H7 (cell line): ENCODE results near the gene STEAP3. TPM values are rescaled to one million over a fixed set of nuclear protein-coding genes. Genes with fewer than 3 reads are reported as not detected.

Experiments
- DNase-seq: peaks from one replicate; pipeline ENCODE4 v3.0.0; 2012
- H3K27me3 ChIP-seq: 2 replicates; pipeline ENCODE4 v1.6.0; 2011; ENCODE audit warnings: mild to moderate bottlenecking, low read length; ENCODE audit not compliant: control insufficient read depth, insufficient read depth
- H3K36me3 ChIP-seq: replicated peaks from 2 replicates; pipeline ENCODE4 v1.5.1; 2011; ENCODE audit warnings: low read length; ENCODE audit not compliant: control insufficient read depth, insufficient read depth
- H3K4me3 ChIP-seq: 2 replicates; pipeline ENCODE4 v1.5.1; 2011; ENCODE audit warnings: low read depth, mild to moderate bottlenecking, control low read depth, low read length, moderate library complexity; ENCODE audit not compliant: insufficient read depth
- total RNA-seq: library from RNA; depleted of rRNA; stranded (reverse); fragments of >200 nt; shearing (Covaris generic); gene quantifications from 2 replicates; pipeline ENCODE4 v1.2.3, GENCODE V29; 2014

The STEAP3 gene
- total RNA-seq, 1 experiment from 2014 or later, result 16.0 TPM

DNA sequence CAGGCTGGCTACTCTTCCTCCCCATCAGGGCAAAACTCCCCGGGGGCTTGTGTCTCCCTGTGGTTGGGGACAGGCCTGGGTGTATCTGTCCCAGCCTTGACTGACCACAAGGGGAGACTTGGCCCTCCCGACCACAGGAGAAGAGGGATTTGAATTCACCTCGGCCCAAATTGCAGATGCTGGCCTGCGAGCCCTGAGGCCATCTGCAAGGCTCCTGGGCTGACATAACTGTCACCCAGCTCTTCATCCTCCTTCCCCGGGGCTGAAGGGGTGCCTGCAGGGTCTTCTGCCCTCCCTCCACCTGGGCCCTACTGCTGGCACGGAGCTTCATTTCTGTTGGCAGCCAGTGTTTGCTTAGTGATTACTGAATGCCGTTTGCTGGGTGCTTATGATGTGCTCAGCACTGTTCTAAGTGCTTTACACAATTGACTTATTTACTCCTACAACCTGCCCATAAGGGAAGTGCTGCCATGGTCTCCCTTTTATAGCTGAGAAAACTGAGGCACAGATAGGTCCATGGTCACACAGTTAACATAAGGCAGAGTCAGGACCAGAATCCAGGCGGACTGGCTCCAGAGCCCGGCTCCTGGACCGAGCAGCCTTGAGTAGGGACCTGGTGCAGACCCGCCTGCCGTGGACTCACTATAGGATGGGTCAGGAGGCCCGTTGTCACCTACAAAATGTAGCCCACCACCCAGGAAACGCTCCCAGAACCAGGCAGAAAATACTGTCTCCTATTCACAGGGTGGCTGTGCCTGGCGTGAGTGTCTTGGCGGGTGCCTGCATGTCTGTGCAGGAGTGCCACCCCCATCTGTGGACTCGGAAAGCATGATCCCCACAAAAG lies 18.9 kb downstream of the STEAP3 start:
- no peak for DNase-seq

DNA sequence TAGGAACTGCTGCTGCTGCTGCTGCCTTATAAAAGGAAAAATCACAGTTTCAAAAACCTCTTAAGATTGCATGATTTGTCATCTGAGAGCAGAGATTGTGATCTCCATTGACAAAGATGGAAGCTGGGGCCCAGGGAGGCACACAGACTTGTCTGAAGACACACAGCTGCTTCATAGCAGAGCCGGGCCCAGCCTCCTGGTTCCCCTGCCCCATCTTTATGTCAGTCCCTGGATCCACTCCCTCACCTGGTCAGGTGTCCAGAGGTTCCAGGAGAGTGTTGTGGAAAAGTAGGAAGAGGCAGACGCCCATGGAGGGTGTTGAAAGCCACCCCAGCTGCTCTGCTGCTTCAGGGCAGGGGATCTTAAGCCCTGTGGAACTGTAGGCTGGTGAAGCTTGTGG lies 20.0 kb downstream of the STEAP3 start:
- DNase-seq, result no peak
- Histone ChIP-seq H3K4me3 (no peak overlapping the region), H3K36me3 (peaks cover 3% of the 10 kb centered on the region), H3K27me3 (no peaks in the 10 kb centered on the region)

More for the DNA sequence above, 18.9 kb downstream of the STEAP3 start:
- H3K36me3 ChIP-seq, result peaks cover 3% of the 10 kb centered on the region; the same call in 1 of the 2 replicates
- no peaks in the 10 kb centered on the region for H3K27me3 ChIP-seq
- no peak overlapping the region for H3K4me3 ChIP-seq

DNA sequence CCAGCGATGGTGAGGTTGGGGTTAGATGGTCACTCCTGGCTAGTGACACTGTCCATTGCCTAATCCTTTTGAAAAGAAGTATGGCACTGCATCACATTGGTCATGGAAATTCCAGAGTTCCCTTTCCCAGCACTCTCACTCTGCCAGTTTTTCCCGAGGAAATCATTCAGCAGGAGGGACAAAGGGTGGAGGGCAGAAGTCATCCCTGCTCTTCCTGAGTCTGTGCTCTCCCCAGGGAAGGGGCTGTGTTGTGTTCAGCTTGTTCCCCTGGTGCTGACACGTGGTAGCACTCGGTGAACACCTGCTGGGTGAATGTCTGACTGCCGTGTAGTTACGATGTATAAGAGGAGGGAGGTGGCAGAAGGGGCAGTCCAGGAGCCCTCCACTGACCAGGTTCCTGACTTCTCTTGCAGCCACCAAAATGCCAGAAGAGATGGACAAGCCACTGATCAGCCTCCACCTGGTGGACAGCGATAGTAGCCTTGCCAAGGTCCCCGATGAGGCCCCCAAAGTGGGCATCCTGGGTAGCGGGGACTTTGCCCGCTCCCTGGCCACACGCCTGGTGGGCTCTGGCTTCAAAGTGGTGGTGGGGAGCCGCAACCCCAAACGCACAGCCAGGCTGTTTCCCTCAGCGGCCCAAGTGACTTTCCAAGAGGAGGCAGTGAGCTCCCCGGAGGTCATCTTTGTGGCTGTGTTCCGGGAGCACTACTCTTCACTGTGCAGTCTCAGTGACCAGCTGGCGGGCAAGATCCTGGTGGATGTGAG lies 21.6 kb downstream of the STEAP3 start:
- Histone ChIP-seq H3K36me3 (peaks cover 3% of the 10 kb centered on the region), H3K4me3 (no peak overlapping the region), H3K27me3 (no peaks in the 10 kb centered on the region)
- peak; percentile 20 for DNase-seq

DNA sequence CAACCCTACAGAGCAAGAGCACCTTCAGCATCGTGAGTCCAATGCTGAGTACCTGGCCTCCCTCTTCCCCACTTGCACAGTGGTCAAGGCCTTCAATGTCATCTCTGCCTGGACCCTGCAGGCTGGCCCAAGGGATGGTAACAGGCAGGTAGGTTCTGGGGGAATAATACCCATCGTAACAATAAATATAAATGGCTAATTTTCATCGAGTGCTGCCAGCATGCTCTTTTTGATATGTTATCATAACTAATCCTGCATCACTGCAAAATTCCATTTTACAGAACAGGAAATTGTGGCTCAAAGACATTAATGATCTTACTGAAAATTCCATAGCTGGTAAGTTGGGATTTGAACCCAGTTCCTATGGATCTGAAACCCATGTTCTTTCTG lies 22.2 kb downstream of the STEAP3 start:
- peaks cover 3% of the 10 kb centered on the region for H3K36me3 ChIP-seq
- DNase-seq, result no peak
- no peak overlapping the region for H3K4me3 ChIP-seq
- H3K27me3 ChIP-seq, result no peaks in the 10 kb centered on the region

DNA sequence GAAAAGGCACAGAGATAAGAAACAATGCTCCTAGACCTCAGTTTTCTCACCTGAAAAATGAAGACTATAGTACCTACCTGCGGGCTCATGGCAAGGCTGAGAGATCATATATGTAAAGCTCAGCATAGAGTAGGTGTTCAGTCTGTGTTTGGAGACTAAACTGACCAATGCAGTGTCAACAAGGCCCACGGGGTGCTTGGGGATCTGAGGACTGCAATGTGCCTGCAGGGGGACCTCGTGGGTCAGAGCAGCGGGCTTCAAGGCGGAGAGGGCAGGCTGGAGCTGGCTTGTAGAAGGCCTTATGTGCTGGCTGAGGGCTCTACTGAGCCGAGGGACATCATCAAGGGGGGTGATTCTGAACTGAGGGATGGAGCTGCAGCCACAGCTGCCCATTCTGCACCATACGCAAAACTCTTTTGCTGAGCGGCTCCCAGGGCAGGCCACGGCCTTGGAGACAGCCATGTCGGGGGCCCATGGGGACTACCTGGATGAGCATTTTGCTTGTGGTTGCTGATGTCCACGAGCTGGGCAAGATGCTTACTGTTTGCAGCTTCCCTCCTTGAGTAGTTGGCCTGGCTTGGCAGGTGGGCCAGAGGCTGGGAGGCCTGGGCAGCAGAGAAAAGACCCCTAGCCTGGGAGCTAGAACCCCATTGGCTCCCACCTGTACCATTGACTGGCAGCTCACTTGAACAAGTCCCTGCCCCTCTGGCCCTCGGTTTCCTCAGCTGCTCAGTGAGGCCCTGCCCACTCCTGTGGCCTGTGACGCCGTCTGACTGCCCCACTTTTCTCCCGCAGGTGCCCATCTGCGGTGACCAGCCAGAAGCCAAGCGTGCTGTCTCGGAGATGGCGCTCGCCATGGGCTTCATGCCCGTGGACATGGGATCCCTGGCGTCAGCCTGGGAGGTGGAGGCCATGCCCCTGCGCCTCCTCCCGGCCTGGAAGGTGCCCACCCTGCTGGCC lies 23.5 kb downstream of the STEAP3 start:
- peak; percentile 69 for DNase-seq
- Histone ChIP-seq H3K4me3 (no peak overlapping the region), H3K36me3 (peaks cover 6% of the 10 kb centered on the region), H3K27me3 (no peaks in the 10 kb centered on the region)

DNA sequence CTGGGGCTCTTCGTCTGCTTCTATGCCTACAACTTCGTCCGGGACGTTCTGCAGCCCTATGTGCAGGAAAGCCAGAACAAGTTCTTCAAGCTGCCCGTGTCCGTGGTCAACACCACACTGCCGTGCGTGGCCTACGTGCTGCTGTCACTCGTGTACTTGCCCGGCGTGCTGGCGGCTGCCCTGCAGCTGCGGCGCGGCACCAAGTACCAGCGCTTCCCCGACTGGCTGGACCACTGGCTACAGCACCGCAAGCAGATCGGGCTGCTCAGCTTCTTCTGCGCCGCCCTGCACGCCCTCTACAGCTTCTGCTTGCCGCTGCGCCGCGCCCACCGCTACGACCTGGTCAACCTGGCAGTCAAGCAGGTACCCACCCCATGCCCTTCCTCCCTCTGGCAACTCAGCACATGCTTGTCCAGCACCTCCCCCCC lies 24.2 kb downstream of the STEAP3 start:
- Histone ChIP-seq H3K36me3 (peaks cover 7% of the 10 kb centered on the region), H3K27me3 (no peaks in the 10 kb centered on the region), H3K4me3 (no peak overlapping the region)
- peak; percentile 23 for DNase-seq

DNA sequence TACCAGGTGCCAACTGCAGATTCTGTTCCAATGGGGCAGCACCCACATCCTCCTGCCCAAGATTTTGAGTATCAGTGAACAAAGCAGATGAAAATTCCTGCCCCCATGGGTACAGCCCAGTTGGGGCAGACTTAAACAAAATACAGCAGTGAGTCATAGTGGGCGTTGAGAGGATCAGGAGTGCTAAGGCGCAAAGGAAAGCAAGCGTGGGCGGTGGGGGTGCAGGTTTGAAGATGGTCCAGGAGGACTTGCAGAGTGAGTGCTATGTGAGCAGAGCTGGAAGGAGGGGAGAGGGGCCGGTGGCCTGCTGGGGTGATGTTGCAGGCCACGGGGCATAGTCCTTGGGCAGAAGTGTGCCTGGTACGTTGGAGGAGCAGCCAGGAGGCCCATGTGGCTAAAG lies 24.7 kb downstream of the STEAP3 start:
- no peaks in the 10 kb centered on the region for H3K27me3 ChIP-seq
- DNase-seq, result peak; percentile 20
- no peak overlapping the region for H3K4me3 ChIP-seq
- peaks cover 9% of the 10 kb centered on the region for H3K36me3 ChIP-seq

DNA sequence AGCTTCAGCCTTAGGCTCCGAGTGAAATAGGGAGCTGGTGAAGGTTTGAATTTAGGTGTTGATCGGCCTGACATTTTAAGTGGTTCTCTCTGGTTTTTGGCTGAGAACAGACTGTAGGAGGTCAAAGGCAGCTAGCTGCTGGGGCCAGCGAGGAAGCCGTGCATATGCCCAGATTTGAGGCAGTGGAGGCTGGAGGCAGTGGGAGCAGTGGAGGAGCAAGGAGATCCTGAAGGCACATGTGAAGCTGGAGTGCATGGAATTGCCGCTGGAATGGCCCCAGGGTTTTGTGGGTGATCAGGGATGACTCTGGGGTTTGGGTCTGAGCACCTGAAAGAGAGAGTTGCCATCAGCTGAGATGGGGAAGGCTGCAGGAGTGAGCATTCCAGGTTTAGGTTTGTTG lies 25.1 kb downstream of the STEAP3 start:
- no peaks in the 10 kb centered on the region for H3K27me3 ChIP-seq
- no peak overlapping the region for H3K4me3 ChIP-seq
- DNase-seq, result peak; percentile 20
- H3K36me3 ChIP-seq, result peaks cover 9% of the 10 kb centered on the region

DNA sequence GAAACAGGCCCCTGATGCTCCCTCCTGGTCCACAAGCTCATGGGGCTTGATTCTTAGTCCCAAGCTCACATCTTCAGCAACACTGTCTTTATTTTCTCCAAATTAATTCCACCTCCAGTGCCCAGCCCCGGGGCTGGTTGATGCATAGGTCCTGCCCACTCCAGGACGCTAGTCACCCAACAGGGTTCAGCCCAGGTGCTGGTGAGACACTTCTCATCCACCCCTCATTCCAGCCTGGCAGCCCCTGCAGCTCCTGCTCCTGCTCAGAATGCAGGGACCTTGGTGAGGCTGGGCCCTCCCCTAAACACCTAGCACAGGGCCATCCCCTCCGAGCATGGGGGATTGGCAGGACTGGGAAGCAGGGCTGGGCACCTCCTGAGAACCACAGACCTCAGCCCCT lies 25.7 kb downstream of the STEAP3 start:
- H3K4me3 ChIP-seq, result no peak overlapping the region
- peaks cover 9% of the 10 kb centered on the region for H3K36me3 ChIP-seq
- H3K27me3 ChIP-seq, result no peaks in the 10 kb centered on the region
- DNase-seq, result peak; percentile 21

DNA sequence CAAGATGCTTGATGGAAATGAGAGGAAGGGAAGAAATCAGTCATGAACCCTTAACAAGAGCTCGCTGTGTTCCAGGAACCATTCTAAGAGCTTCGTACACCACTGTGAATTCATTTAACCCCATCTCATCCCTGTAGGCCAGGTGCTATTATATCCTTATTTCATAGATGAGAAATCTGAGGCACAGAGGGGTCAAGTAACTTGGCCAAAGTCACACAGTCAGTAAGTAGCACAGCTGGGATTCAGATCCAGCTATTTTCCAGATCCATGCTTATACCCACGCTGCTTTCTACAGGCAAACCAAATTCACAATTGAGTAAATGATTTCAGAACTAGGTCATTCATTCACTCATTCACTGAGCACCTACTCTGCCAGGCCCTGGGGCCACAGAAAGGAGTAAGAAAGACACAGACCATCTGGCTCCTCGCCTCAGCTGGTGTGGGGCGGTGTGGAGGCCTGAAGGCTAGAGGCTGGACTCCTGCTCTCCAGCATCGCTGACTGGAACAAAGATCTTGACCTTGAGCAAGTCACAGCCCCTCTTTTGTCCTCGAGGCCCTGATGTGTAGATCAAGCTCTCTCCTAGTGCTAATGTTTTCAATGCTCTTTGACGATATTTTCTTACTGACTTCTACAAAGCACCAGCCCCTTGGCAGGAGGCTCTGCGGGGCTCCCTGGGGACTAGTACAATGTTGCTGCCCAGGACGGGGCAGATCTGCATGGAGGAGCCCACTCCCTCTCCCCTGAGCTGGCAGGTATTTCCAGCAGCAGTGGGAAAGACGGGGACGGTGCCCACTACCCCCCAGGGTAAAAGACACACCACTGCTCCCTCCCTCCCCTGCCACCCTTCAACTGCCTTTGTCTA lies 26.5 kb downstream of the STEAP3 start:
- Histone ChIP-seq H3K4me3 (no peak overlapping the region), H3K36me3 (peaks cover 9% of the 10 kb centered on the region), H3K27me3 (no peaks in the 10 kb centered on the region)
- DNase-seq, result peak; percentile 36

DNA sequence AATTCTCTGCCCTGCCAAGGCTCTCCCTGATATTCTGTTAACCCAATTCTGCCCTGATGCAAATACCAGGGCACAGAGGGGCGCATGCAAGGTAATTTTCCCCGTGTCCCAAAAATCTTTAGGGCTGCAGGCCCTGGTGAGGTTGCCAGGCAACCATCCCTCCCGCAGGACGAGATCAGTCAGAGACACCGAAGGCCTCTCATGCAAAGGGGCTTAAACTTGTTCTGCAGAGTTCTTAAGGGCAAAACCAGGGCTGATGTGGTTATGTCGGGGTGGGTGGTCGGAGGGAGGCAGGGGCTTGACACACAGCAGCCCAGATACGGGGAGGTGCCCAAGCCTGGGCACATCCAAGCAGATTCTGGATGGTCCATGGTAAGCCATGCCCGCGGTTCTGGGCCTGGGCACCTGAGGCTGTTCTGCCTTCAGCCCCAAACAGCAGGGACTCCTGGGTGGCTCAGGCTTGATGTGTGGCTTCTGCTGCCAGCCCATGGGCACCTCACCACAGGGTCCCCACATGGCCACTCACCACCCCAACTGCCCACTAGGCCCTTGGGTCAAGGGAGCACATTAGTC lies 27.2 kb downstream of the STEAP3 start:
- Histone ChIP-seq H3K4me3 (no peak overlapping the region), H3K27me3 (no peaks in the 10 kb centered on the region), H3K36me3 (peaks cover 9% of the 10 kb centered on the region)
- DNase-seq, result peak; percentile 22

DNA sequence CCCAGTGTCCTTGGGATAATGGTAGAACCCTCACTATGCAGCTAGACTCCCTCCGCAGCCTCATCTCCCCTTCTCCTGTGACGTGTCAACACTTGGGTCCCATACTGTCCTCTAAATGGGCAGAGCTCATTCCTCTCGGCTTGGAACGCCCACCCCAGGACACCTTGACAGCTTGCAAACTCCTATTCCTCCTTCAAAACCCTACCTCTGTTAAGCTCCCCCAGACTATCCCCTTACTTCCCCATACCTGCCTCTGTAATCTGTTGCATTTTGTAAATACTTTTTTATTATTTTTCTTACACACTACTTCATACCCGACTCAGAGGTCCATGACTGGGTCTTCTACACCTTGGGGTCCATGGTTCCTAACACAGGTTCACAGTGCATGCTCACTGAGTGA lies 28.0 kb downstream of the STEAP3 start:
- DNase-seq, result peak; percentile 9
- H3K27me3 ChIP-seq, result no peaks in the 10 kb centered on the region

More for the DNA sequence above, 28.0 kb downstream of the STEAP3 start:
- Histone ChIP-seq H3K36me3 (peaks cover 9% of the 10 kb centered on the region), H3K4me3 (no peak overlapping the region)
